ENCODE results near the gene FBXO11. TPM values are rescaled to one million over a fixed set of nuclear protein-coding genes. Genes with fewer than 3 reads are reported as not detected.
A peak's percentile ranks its signal among the peaks of the same experiment; 100 is the strongest.

FBXO11 gene
- total RNA-seq, 1 donor from 2014 or later = 83.9 TPM

DNA sequence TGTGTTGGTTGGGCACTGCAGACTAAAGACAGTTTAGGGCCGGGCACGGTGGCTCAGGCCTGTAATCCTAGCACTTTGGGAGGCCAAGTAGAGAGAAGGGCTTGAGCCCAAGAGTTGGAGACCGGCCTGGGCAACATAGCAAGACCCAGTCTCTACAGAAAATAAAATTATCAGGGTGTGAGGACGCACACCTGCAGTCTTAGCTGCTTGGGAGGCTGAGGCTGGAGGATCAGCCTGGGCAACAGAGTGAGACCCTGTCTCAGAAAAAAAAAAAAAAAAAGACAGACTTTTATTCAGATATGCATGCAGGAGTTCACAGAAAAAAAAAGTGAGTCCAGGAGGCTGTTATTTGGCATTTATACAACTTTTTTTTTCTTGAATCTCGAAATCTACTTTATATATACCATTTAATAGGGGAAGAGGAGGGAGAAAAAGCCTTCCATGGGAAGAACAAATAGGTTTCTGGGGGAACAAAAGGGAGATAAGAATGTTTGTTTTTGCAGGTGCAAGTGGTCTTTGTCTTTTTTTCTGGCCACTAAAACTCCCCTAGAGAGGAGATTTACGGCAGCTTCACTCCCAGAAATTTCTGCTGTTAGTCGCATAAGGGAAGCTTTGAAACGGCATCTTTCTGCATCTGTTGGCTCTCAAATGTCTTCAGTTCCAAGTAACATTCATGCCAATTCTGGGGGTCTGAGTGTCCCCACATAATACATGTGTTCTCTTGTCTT, 127.4 kb downstream of the FBXO11 start:
- DNase-seq (ENCODE audit: extremely low spot score, unreplicated experiment) = no peak
- H3K36me3 Mint-ChIP-seq = no peaks in the 10 kb centered on the region
- no peak for TF ChIP-seq CTCF (conservative IDR thresholded peaks at IDR 0.05)
- H3K27ac Mint-ChIP-seq = no peak overlapping the region
- no peaks in the 10 kb centered on the region for H3K27me3 Mint-ChIP-seq
- H3K4me3 Mint-ChIP-seq = no peak overlapping the region
- H3K4me1 Mint-ChIP-seq (ENCODE audit: unreplicated experiment) = peaks cover 6% of the 10 kb centered on the region
- H3K9me3 Mint-ChIP-seq = no peaks in the 10 kb centered on the region

GRCh38 chr2:47777277-47777937, 128.9 kb downstream of the FBXO11 start:
- Mint-ChIP-seq H3K36me3 (no peaks in the 10 kb centered on the region), H3K9me3 (no peaks in the 10 kb centered on the region), H3K4me1 (ENCODE audit: unreplicated experiment) (peaks cover 6% of the 10 kb centered on the region), H3K4me3 (no peak overlapping the region), H3K27ac (peak overlapping the region; percentile 59), H3K27me3 (no peaks in the 10 kb centered on the region)
- DNase-seq (ENCODE audit: extremely low spot score, unreplicated experiment) = no peak
- TF ChIP-seq CTCF (conservative IDR thresholded peaks at IDR 0.05) = no peak

DNA sequence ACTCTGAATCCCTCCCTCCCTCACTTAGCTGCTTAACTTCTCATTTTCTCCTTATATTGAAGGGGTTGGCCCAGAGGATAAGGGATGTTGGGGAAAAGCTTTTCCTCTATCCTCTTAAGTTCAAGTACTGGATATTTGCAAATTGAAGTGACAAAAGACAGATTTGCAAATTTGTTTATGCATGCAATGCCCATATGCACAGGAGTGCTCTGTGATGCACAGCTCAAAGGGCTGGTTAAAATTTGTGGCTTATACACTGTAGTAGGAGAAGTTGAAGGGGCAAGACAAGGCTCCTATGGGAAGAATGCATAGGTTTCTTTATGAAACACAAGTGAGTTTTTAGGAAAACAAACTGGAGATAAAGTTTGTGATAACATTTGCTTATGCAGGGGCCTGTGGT, 131.7 kb downstream of the FBXO11 start:
- Mint-ChIP-seq H3K36me3 (no peaks in the 10 kb centered on the region), H3K27ac (no peak overlapping the region), H3K9me3 (no peaks in the 10 kb centered on the region), H3K4me3 (no peak overlapping the region), H3K27me3 (no peaks in the 10 kb centered on the region), H3K4me1 (ENCODE audit: unreplicated experiment) (peaks cover 6% of the 10 kb centered on the region)
- DNase-seq (ENCODE audit: extremely low spot score, unreplicated experiment) = no peak
- no peak for TF ChIP-seq CTCF (conservative IDR thresholded peaks at IDR 0.05)

- Mint-ChIP-seq H3K27me3 (no peaks in the 10 kb centered on the region), H3K9me3 (no peaks in the 10 kb centered on the region), H3K4me1 (ENCODE audit: unreplicated experiment) (peaks cover 7% of the 10 kb centered on the region), H3K4me3 (no peak overlapping the region), H3K27ac (no peak overlapping the region), H3K36me3 (no peaks in the 10 kb centered on the region)
- DNase-seq (ENCODE audit: extremely low spot score, unreplicated experiment) = no peak
- no peak for TF ChIP-seq CTCF (conservative IDR thresholded peaks at IDR 0.05)
Measured at GRCh38 chr2:47772343-47772742, 134.0 kb downstream of the FBXO11 start.

DNA sequence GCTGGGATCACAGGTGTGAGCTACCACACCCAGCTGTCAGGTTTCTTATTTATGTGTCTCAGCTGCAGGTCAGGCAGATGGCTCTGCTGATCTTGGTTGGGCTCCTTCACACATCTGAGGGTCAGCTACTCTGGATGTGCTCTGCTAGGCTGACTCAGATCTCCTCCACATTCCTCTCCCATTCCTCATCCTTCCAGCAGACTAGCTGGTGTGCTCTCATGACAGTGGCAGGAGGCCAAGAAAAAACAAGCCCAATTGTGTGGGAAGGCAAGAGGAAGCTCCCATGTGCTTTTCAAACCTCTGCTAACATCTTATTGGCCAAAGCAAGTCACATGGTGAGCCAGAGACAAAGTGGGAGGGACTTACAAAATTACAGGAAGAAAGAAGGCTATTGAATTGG, 135.1 kb downstream of the FBXO11 start:
- H3K4me1 Mint-ChIP-seq (ENCODE audit: unreplicated experiment) = peaks cover 4% of the 10 kb centered on the region
- TF ChIP-seq CTCF (conservative IDR thresholded peaks at IDR 0.05) = no peak
- no peak overlapping the region for H3K27ac Mint-ChIP-seq
- DNase-seq (ENCODE audit: extremely low spot score, unreplicated experiment) = no peak
- no peaks in the 10 kb centered on the region for H3K36me3 Mint-ChIP-seq
- H3K27me3 Mint-ChIP-seq = no peaks in the 10 kb centered on the region
- no peak overlapping the region for H3K4me3 Mint-ChIP-seq
- H3K9me3 Mint-ChIP-seq = no peaks in the 10 kb centered on the region

All from type B pancreatic cell (in vitro differentiated cells).